HFFc6 (cell line): Measurements from ENCODE around the gene SCN10A. TPM values are rescaled to one million over a fixed set of nuclear protein-coding genes. Genes with fewer than 3 reads are reported as not detected.

Source experiments
- DNase-seq: peaks from one replicate; pipeline ENCODE4 v3.0.0-alpha.2; 2018
- H3K27ac Mint-ChIP-seq: 2 replicates; pipeline ENCODE4 v1.8.0; 2020; ENCODE audit warnings: mild to moderate bottlenecking, mixed read lengths
- H3K27me3 Mint-ChIP-seq: 2 replicates; pipeline ENCODE4 v1.8.0; 2021; ENCODE audit warnings: mild to moderate bottlenecking, moderate library complexity, mixed read lengths; ENCODE audit not compliant: insufficient read depth
- H3K36me3 Mint-ChIP-seq: 2 replicates; pipeline ENCODE4 v1.8.0; 2021; ENCODE audit warnings: low read depth, mixed read lengths
- H3K4me1 Mint-ChIP-seq: 2 replicates; pipeline ENCODE4 v1.8.0; 2020; ENCODE audit warnings: low read depth, mixed read lengths
- H3K4me3 Mint-ChIP-seq: 2 replicates; pipeline ENCODE4 v1.8.0; 2020; ENCODE audit warnings: mild to moderate bottlenecking, moderate library complexity, mixed read lengths
- H3K9me3 Mint-ChIP-seq: 2 replicates; pipeline ENCODE4 v1.8.0; 2020; ENCODE audit warnings: mild to moderate bottlenecking, mixed read lengths
- CTCF ChIP-seq: fragments of 200-600 bp; sonication (generic); IDR thresholded peaks from 2 replicates; pipeline ENCODE4 v1.5.0; 2021; ENCODE audit warnings: antibody characterized with exemption, mild to moderate bottlenecking
- total RNA-seq, 6 experiments: library from RNA; stranded (reverse); fragmentation: NEBNext Ultra II Directional; extraction: Animal tissue kit (Norgen Biotek cat#: 25700); gene quantifications; 2 replicates in 1 of 6; 3 replicates in 5 of 6; pipeline ENCODE4 v1.2.3, GENCODE V29; 2021

SCN10A gene
- total RNA-seq, 6 experiments from 2014 or later = not detected

- no peaks in the 10 kb centered on the region for H3K36me3 Mint-ChIP-seq
- H3K4me3 Mint-ChIP-seq = no peak overlapping the region
- no peak overlapping the region for H3K27ac Mint-ChIP-seq
- no peak for DNase-seq
- TF ChIP-seq CTCF = no peak
- peaks cover 4% of the 10 kb centered on the region for H3K27me3 Mint-ChIP-seq
- no peaks in the 10 kb centered on the region for H3K9me3 Mint-ChIP-seq
- H3K4me1 Mint-ChIP-seq = peaks cover 47% of the 10 kb centered on the region
These were observed 21.3 kb upstream of the SCN10A start for GRCh38 chr3:38837358-38837757.

- peaks cover 2% of the 10 kb centered on the region for H3K27me3 Mint-ChIP-seq
- H3K9me3 Mint-ChIP-seq = no peaks in the 10 kb centered on the region
- no peak for TF ChIP-seq CTCF
- H3K4me3 Mint-ChIP-seq = no peak overlapping the region
- peaks cover 54% of the 10 kb centered on the region for H3K4me1 Mint-ChIP-seq
- no peaks in the 10 kb centered on the region for H3K36me3 Mint-ChIP-seq
- H3K27ac Mint-ChIP-seq = no peak overlapping the region; the same call in 1 of the 2 replicates
- no peak for DNase-seq
These were observed 20.5 kb upstream of the SCN10A start for GRCh38 chr3:38836561-38836960.

GRCh38 chr3:38835939-38836338, 19.9 kb upstream of the SCN10A start:
- Mint-ChIP-seq H3K36me3 (no peaks in the 10 kb centered on the region), H3K9me3 (no peaks in the 10 kb centered on the region), H3K27me3 (peaks cover 2% of the 10 kb centered on the region), H3K27ac (no peak overlapping the region), H3K4me3 (no peak overlapping the region), H3K4me1 (peaks cover 55% of the 10 kb centered on the region)
- TF ChIP-seq CTCF = no peak
- no peak for DNase-seq

GRCh38 chr3:38834717-38835116, 18.7 kb upstream of the SCN10A start:
- no peak for DNase-seq
- peaks cover 2% of the 10 kb centered on the region for H3K27me3 Mint-ChIP-seq
- no peak overlapping the region; the same call in 1 of the 2 replicates for H3K4me3 Mint-ChIP-seq
- no peaks in the 10 kb centered on the region for H3K9me3 Mint-ChIP-seq
- H3K27ac Mint-ChIP-seq = peak overlapping the region; percentile 68
- H3K36me3 Mint-ChIP-seq = no peaks in the 10 kb centered on the region
- peaks cover 57% of the 10 kb centered on the region for H3K4me1 Mint-ChIP-seq
- TF ChIP-seq CTCF = no peak

GRCh38 chr3:38834110-38834509, 18.1 kb upstream of the SCN10A start:
- Mint-ChIP-seq H3K36me3 (no peaks in the 10 kb centered on the region), H3K4me1 (peaks cover 63% of the 10 kb centered on the region), H3K9me3 (no peaks in the 10 kb centered on the region), H3K4me3 (no peak overlapping the region), H3K27ac (peak overlapping the region; percentile 68), H3K27me3 (peaks cover 2% of the 10 kb centered on the region)
- peak; percentile 59 for DNase-seq
- TF ChIP-seq CTCF = no peak

- H3K4me1 Mint-ChIP-seq = peaks cover 46% of the 10 kb centered on the region
- no peak for TF ChIP-seq CTCF
- peaks cover 8% of the 10 kb centered on the region for H3K27me3 Mint-ChIP-seq
- DNase-seq = peak; percentile 84
- H3K9me3 Mint-ChIP-seq = no peaks in the 10 kb centered on the region
- no peaks in the 10 kb centered on the region for H3K36me3 Mint-ChIP-seq
- H3K4me3 Mint-ChIP-seq = no peak overlapping the region
- peak overlapping the region; percentile 85 for H3K27ac Mint-ChIP-seq
These were observed 13.4 kb upstream of the SCN10A start for GRCh38 chr3:38829404-38829803.
